H9 (cell line): ENCODE measurements around the gene FOSL2. TPM values are rescaled to one million over a fixed set of nuclear protein-coding genes. Genes with fewer than 3 reads are reported as not detected.

ENCODE experiments used
- DNase-seq: peaks from one replicate; pipeline ENCODE4 v3.0.0-alpha.2; 2017
- H2AFZ ChIP-seq: one replicate; pipeline ENCODE4 v1.6.1; 2013; ENCODE audit warnings: mild to moderate bottlenecking, low read length, control low read depth, moderate library complexity
- H2AK5ac ChIP-seq: 2 replicates; pipeline ENCODE4 v1.6.1; 2013; ENCODE audit warnings: low read length, control low read depth, mixed read lengths; ENCODE audit not compliant: insufficient read length
- H2BK120ac ChIP-seq: one replicate; pipeline ENCODE4 v1.6.1; 2013; ENCODE audit warnings: low read depth, mild to moderate bottlenecking, low read length, control low read depth, inconsistent platforms; ENCODE audit not compliant: poor library complexity, severe bottlenecking
- H2BK12ac ChIP-seq: 2 replicates; pipeline ENCODE4 v1.6.1; 2013; ENCODE audit warnings: low read length, control low read depth, mixed read lengths, low read depth; ENCODE audit not compliant: insufficient read length
- H2BK15ac ChIP-seq: 2 replicates; pipeline ENCODE4 v1.6.1; 2013; ENCODE audit warnings: low read depth, low read length, control low read depth
- H2BK20ac ChIP-seq: one replicate; pipeline ENCODE4 v1.6.1; 2013; ENCODE audit warnings: low read depth, mild to moderate bottlenecking, low read length, control low read depth, inconsistent platforms; ENCODE audit not compliant: poor library complexity, severe bottlenecking
- H2BK5ac ChIP-seq: 2 replicates; pipeline ENCODE4 v1.6.1; 2013; ENCODE audit warnings: low read length, control low read depth, mixed read lengths; ENCODE audit not compliant: insufficient read length
- H3K14ac ChIP-seq: 2 replicates; pipeline ENCODE4 v1.6.1; 2013; ENCODE audit warnings: low read length, control low read depth; ENCODE audit not compliant: insufficient read depth
- H3K18ac ChIP-seq: 2 replicates; pipeline ENCODE4 v1.6.1; 2013; ENCODE audit warnings: low read depth, mild to moderate bottlenecking, mixed read lengths, low read length, control low read depth; ENCODE audit not compliant: insufficient read length
- H3K23ac ChIP-seq: 2 replicates; pipeline ENCODE4 v1.6.1; 2013; ENCODE audit warnings: low read length, control low read depth, mixed read lengths, low read depth; ENCODE audit not compliant: insufficient read length
- H3K23me2 ChIP-seq: 2 replicates; pipeline ENCODE4 v1.6.1; 2013; ENCODE audit warnings: low read depth, mild to moderate bottlenecking, mixed read lengths, low read length, control low read depth; ENCODE audit not compliant: insufficient read length, poor library complexity, severe bottlenecking
- H3K27ac ChIP-seq: 2 replicates; pipeline ENCODE4 v1.5.1; 2013; ENCODE audit warnings: low read length, control low read depth, mixed read lengths, low read depth; ENCODE audit not compliant: insufficient read length
- H3K27me3 ChIP-seq: 2 replicates; pipeline ENCODE4 v1.6.1; 2013; ENCODE audit warnings: low read length, control low read depth, inconsistent platforms; ENCODE audit not compliant: insufficient read depth
- H3K4ac ChIP-seq: 2 replicates; pipeline ENCODE4 v1.6.1; 2013; ENCODE audit warnings: low read depth, mild to moderate bottlenecking, control low read depth, inconsistent platforms, low read length, moderate library complexity
- H3K4me1 ChIP-seq: 2 replicates; pipeline ENCODE4 v1.6.1; 2013; ENCODE audit warnings: low read length, control low read depth, inconsistent platforms; ENCODE audit not compliant: insufficient read depth
- H3K4me2 ChIP-seq: 2 replicates; pipeline ENCODE4 v1.6.1; 2013; ENCODE audit warnings: low read length, control low read depth, mixed read lengths; ENCODE audit not compliant: insufficient read length, insufficient read depth
- H3K56ac ChIP-seq: 2 replicates; pipeline ENCODE4 v1.6.1; 2013; ENCODE audit warnings: low read depth, mild to moderate bottlenecking, mixed read lengths, low read length, control low read depth; ENCODE audit not compliant: insufficient read length
- H3K79me1 ChIP-seq: 2 replicates; pipeline ENCODE4 v1.6.1; 2013; ENCODE audit warnings: low read depth, mild to moderate bottlenecking, moderate library complexity, low read length, control low read depth, inconsistent platforms; ENCODE audit not compliant: insufficient read depth, poor library complexity, severe bottlenecking
- H3K79me2 ChIP-seq: 2 replicates; pipeline ENCODE4 v1.6.1; 2013; ENCODE audit warnings: low read length, control low read depth, inconsistent platforms; ENCODE audit not compliant: insufficient read depth
- H3K9ac ChIP-seq: 2 replicates; pipeline ENCODE4 v1.6.1; 2013; ENCODE audit warnings: low read length, control low read depth, mixed read lengths; ENCODE audit not compliant: insufficient read length; ENCODE audit errors: extremely low read depth
- H3K9me3 ChIP-seq: one replicate; pipeline ENCODE4 v1.6.1; 2013; ENCODE audit warnings: low read depth, low read length, inconsistent platforms; ENCODE audit not compliant: control insufficient read depth
- H3T11ph ChIP-seq: one replicate; pipeline ENCODE4 v1.6.1; 2013; ENCODE audit warnings: mild to moderate bottlenecking, low read length, control low read depth, inconsistent platforms
- H4K20me1 ChIP-seq: one replicate; pipeline ENCODE4 v1.6.1; 2013; ENCODE audit not compliant: control insufficient read depth, insufficient read length, insufficient read depth
- H4K5ac ChIP-seq: 2 replicates; pipeline ENCODE4 v1.6.1; 2013; ENCODE audit warnings: low read depth, mild to moderate bottlenecking, mixed read lengths, low read length, control low read depth; ENCODE audit not compliant: insufficient read length
- H4K8ac ChIP-seq: replicated peaks from 2 replicates; pipeline ENCODE4 v1.6.1; 2013; ENCODE audit warnings: low read length, control low read depth, mixed read lengths, low read depth; ENCODE audit not compliant: insufficient read length
- H4K91ac ChIP-seq: 2 replicates; pipeline ENCODE4 v1.6.1; 2013; ENCODE audit warnings: low read depth, mild to moderate bottlenecking, moderate library complexity, mixed read lengths, low read length, control low read depth; ENCODE audit not compliant: insufficient read length
- H3K27ac Mint-ChIP-seq, 3 experiments: 2 replicates in 2 of 3; 3 replicates in 1 of 3; pipeline ENCODE4 v1.8.0; 2020 to 2021; ENCODE audit warnings: mixed read lengths in 3 of 3, mild to moderate bottlenecking in 1 of 3, moderate library complexity in 1 of 3
- H3K27me3 Mint-ChIP-seq: 2 replicates; pipeline ENCODE4 v1.8.0; 2021; ENCODE audit warnings: low read depth, mild to moderate bottlenecking, moderate library complexity, mixed read lengths
- H3K36me3 Mint-ChIP-seq, 3 experiments: 2 replicates in 2 of 3; 3 replicates in 1 of 3; pipeline ENCODE4 v1.8.0; 2020 to 2021; ENCODE audit warnings: low read depth in 3 of 3, mixed read lengths in 3 of 3; ENCODE audit not compliant: insufficient read depth in 1 of 3
- H3K4me1 Mint-ChIP-seq, 2 experiments: 2 replicates each; pipeline ENCODE4 v1.8.0; 2020; ENCODE audit warnings: mixed read lengths in 2 of 2
- H3K4me3 Mint-ChIP-seq, 2 experiments: 2 replicates in 1 of 2; 3 replicates in 1 of 2; pipeline ENCODE4 v1.8.0; 2020 to 2021; ENCODE audit warnings: mild to moderate bottlenecking in 2 of 2, mixed read lengths in 2 of 2, moderate library complexity in 1 of 2
- H3K9me3 Mint-ChIP-seq, 2 experiments: 2 replicates in 1 of 2; 3 replicates in 1 of 2; pipeline ENCODE4 v1.8.0; 2020; ENCODE audit warnings: mild to moderate bottlenecking in 2 of 2, mixed read lengths in 2 of 2, moderate library complexity in 1 of 2
- CTCF ChIP-seq: fragments of 200-600 bp; sonication (generic); conservative IDR thresholded peaks from 3 replicates; pipeline ENCODE4 v1.8.0; 2021; ENCODE audit warnings: antibody characterized with exemption, mild to moderate bottlenecking
- WGBS: extraction: QIAGEN DNeasy Blood & Tissue Kit; methylation state at CpG from one replicate; pipeline ENCODE4 v1.1.7; 2013; ENCODE audit warnings: missing lambda C conversion rate, low lambda C conversion rate, mixed read lengths; ENCODE audit not compliant: insufficient read length; ENCODE audit errors: extremely low coverage; 5-methylcytosine and 5-hydroxymethylcytosine counted together
- total RNA-seq: library from RNA; stranded (reverse); gene quantifications from 2 replicates; pipeline ENCODE4 v1.2.1, GENCODE V29; 2021

Gene FOSL2
- total RNA-seq, 1 experiment from 2014 or later = 7.4 TPM

- Histone ChIP-seq H2BK15ac (no peak overlapping the region), H3K4me1 (no peaks in the 10 kb centered on the region), H2BK20ac (no peak overlapping the region), H4K5ac (no peak overlapping the region), H4K20me1 (no peaks in the 10 kb centered on the region), H3K27me3 (no peaks in the 10 kb centered on the region), H3K9me3 (no peaks in the 10 kb centered on the region), H3K23ac (no peak overlapping the region), H2BK120ac (no peak overlapping the region), H3K9ac (no peak overlapping the region), H3K27ac (no peak overlapping the region), H3K79me2 (no peaks in the 10 kb centered on the region), H3T11ph (no peak overlapping the region), H3K4me2 (no peak overlapping the region), H4K8ac (no peak overlapping the region), H2AFZ (no peak overlapping the region), H3K23me2 (no peaks in the 10 kb centered on the region), H4K91ac (no peak overlapping the region), H3K14ac (no peak overlapping the region), H3K4ac (no peak overlapping the region), H2AK5ac (no peak overlapping the region), H2BK12ac (no peak overlapping the region), H3K18ac (no peak overlapping the region), H2BK5ac (no peak overlapping the region), H3K79me1 (no peaks in the 10 kb centered on the region), H3K56ac (no peak overlapping the region)
- TF ChIP-seq CTCF = no peak
- H3K4me1 Mint-ChIP-seq = peaks cover 8 to 13% of the 10 kb centered on the region in 2 experiments
- no peaks in the 10 kb centered on the region for H3K27me3 Mint-ChIP-seq
- no peak for DNase-seq
- H3K27ac Mint-ChIP-seq = no peak overlapping the region
- peaks cover 2 to 8% (median 7%) of the 10 kb centered on the region in 3 experiments; a peak in 4 of 7 replicates for H3K36me3 Mint-ChIP-seq
- no peak overlapping the region for H3K4me3 Mint-ChIP-seq
- WGBS = no CpG with 5 or more reads among the region's 3 CpGs
- no peaks in the 10 kb centered on the region for H3K9me3 Mint-ChIP-seq
Observed at GRCh38 chr2:28405537-28405936, 12.9 kb downstream of the FOSL2 start.
